Activated T-cell treated with anti-CD3 and anti-CD28 coated beads for 1 hour (primary cell): Measurements from ENCODE around the gene GABRP.
"Not testable (repeated sequence)": the region's sequence is repeated elsewhere in the genome, so short reads cannot be mapped to it uniquely, and the experiment has no call there.

Experiments
- DNase-seq: peaks from one replicate; pipeline ENCODE4 v3.0.0-alpha.2; 2020; ENCODE audit warnings: low read depth

GABRP gene

DNA sequence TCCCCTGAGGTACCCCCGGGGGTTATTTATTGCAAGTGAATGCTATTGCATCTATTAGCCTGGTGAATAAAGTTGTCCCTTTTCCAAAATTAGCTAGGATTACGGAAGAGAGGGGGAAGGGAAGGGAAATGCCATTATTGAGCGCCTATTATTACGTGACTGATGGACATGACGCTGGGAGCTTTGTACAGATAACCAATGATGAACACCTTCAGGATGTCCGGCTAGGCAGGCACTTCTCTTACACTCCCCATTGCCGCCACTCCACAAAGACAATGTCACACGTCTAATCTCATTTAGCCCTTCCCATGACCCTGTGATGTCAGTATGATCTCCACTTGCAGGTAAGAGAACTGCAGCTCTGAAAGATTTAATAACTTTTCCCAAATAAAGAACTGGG, 9.4 kb downstream of the GABRP start:
- DNase-seq, result no peak

DNA sequence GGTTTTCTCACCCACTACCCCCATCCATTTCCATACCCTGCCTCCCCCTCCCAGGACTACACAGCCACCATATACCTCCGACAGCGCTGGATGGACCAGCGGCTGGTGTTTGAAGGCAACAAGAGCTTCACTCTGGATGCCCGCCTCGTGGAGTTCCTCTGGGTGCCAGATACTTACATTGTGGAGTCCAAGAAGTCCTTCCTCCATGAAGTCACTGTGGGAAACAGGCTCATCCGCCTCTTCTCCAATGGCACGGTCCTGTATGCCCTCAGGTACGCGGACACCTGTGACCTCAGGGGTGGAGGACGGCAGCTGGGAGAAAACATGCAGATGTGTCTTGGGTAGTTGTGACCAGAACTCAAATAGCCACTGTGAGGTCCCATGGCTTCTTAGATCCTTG, 11.6 kb downstream of the GABRP start:
- DNase-seq, result no peak

GRCh38 chr5:170805666-170806065, 22.1 kb downstream of the GABRP start:
- no peak for DNase-seq

- no peak for DNase-seq
Observed at GRCh38 chr5:170809551-170809950, 26.0 kb downstream of the GABRP start.

DNA sequence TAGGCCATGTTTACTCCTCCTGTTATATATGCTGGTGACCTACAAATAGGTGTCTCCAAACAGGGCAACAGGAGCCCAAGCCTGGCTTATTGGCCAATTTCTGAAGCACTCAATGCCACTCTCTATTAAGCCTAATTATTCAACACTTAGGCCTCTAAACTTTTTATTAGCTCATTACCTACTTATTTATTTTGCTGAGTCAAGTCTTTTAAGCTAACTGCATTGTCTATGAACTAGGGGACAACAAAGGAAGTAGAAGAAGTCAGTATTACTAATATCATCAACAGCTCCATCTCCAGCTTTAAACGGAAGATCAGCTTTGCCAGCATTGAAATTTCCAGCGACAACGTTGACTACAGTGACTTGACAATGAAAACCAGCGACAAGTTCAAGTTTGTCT, 28.2 kb downstream of the GABRP start:
- no peak for DNase-seq

- no peak for DNase-seq
Observed at GRCh38 chr5:170813231-170813630, 29.7 kb downstream of the GABRP start.

DNA sequence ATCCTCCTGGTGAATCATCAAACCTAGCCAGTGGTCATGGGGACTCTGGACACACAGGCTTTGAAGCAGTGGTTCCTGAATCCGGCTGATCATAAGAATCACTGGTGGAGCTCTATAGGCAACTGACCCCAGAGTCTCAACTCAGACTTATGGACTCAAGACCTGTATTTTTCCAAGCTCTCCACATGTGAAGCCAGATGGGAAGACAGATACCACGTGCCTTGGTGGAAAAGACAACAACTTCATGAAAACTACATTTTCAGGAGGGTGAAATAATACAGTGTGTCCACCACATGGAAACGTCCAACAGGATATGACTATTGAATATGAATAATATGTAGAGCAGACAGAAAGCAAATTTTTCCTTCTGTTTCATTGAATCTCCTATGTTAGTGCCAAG, 33.7 kb downstream of the GABRP start:
- no peak for DNase-seq

DNA sequence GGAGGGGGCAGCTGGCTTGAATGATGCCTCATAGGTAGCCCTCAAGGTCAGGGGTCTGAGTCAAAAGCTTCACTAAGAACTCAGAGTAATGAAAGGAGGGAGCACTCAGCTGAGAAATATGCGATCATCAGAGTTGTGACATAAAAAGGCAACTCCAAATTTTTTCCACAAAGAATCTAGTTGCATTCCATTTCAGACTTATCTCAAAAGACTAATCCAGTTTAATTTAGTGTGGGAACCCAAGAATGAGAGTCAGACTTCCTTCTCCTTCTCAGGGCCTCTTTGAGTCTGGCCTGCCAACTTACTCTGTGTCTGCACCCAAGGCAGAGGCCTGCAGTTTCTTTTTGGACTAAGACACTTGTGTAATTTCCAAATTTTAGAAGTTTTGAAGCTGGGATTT, 34.7 kb downstream of the GABRP start:
- DNase-seq, result no peak

GRCh38 chr5:170819824-170820223, 36.3 kb downstream of the GABRP start:
- no peak for DNase-seq

- DNase-seq, result no peak
Observed at GRCh38 chr5:170821257-170821800, 37.8 kb downstream of the GABRP start.

DNA sequence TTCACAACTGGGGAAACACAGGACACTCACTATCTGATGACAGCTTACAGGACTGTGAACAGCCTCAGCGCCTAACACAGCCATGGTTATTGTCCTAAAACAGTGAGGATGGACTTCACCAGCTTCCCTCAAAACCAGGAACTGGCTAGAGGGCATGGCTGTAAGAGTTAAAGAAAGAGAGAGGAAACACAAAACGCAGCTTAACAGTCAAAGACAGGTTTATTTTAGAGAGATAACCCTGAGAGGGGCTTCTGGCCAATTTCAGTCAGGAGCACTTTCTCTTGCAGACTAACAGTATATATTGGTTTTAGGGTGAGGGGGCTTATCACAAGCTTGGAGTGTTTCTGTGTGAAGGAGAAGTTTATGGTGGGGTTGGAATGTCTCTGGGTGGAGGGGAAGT, 42.6 kb downstream of the GABRP start:
- DNase-seq, result no peak

- DNase-seq, result no peak
Observed at GRCh38 chr5:170832241-170832640, 48.7 kb downstream of the GABRP start.

GRCh38 chr5:170833981-170834380, 50.5 kb downstream of the GABRP start:
- not testable (repeated sequence) for DNase-seq

DNA sequence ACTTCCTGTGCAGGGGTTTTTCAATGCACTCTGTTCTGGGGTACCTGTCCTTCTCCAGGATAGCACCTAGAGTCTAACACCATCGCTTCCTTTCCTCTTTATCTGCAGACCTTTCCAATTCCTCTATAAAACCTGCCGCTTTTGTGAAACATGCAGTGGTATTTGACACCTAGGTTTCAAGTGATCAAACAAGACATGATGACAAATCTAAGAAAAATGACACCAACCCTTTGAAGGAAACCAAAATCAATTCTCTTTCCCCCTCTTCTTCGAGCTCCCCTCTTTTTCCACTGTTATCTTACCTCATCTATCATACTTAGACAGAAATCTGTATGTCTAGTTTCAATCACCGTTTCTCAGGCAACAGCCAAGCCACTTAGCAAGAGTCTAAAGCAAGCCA, 52.7 kb downstream of the GABRP start:
- no peak for DNase-seq

GRCh38 chr5:170843870-170844269, 60.3 kb downstream of the GABRP start:
- DNase-seq, result no peak

DNA sequence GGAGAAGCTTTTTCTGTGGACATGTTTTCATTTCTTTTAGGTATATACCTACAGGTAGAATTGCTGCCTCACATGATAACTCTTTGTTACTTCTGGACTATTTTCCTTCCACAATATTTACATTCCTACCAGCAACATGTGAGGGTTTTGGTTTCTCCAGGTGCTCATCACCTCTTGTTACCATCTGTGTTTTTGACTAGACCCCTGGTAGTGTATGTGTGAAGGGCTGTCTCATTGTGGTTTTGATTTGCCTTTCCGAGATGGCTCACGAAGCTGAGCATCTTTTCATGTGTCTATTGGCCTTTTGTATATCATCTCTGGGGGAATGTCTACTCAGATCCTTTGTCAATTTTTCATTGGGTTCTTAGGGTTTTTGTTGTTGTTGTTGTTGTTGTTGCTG, 61.1 kb downstream of the GABRP start:
- no peak for DNase-seq

GRCh38 chr5:170846416-170846815, 62.9 kb downstream of the GABRP start:
- no peak for DNase-seq

DNA sequence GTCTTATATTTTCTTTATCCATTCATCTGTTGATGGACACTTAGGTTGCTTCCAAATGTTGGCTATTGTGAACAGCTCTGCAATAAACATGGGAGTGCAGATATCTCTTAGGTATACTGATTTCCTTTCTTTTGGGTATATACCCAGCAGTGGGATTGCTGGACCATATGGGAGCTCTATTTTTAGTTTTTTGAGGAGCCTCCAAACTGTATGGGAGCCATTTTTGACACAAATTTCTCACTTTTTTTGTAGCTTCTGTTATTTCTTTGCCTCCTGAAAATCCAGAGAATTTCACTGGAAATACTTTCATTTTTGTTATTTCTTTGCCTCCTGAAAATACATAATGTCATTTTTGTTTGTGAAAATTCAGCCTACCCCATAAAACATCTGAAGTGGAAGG, 63.3 kb downstream of the GABRP start:
- no peak for DNase-seq

DNA sequence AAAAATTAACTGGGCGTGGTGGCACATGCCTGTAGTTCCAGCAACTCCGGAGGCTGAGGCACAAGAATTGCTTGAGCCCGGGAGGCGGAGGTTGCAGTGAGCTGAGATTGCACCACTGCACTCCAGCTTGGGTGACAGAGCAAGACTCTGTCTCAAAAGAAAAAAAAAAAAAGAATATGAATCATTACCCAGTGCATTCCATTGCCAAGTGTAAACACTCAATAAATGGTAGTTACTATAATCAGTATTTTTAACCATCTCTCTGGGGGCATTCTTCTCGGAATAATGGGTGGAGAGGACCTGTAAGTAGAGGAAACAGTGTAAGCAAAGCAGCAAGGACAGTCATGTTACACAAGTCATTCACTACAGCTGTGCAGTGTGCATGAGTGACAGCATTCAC, 64.5 kb downstream of the GABRP start:
- no peak for DNase-seq

DNA sequence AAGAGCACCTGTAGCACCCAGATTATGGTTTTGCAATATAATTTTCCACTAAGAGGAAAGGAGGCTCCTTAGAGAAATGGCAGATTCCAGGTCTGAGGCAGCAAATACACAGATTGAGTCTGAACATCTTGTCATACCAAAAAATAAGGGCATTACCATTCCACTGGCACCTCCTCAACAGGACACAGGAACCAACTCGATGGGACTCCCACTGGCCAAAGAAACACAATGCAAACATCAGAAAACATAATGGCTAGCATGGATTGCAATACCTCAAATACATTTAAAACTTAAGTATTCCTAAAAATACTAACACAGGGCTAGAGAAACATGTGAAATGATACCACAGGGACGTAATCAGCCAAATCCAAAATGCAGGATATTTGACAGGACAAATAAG, 65.8 kb downstream of the GABRP start:
- no peak for DNase-seq

GRCh38 chr5:170854566-170854965, 71.0 kb downstream of the GABRP start:
- DNase-seq, result no peak

- DNase-seq, result no peak
Observed at GRCh38 chr5:170857066-170857465, 73.5 kb downstream of the GABRP start.

GRCh38 chr5:170860415-170860814, 76.9 kb downstream of the GABRP start:
- DNase-seq, result no peak

DNA sequence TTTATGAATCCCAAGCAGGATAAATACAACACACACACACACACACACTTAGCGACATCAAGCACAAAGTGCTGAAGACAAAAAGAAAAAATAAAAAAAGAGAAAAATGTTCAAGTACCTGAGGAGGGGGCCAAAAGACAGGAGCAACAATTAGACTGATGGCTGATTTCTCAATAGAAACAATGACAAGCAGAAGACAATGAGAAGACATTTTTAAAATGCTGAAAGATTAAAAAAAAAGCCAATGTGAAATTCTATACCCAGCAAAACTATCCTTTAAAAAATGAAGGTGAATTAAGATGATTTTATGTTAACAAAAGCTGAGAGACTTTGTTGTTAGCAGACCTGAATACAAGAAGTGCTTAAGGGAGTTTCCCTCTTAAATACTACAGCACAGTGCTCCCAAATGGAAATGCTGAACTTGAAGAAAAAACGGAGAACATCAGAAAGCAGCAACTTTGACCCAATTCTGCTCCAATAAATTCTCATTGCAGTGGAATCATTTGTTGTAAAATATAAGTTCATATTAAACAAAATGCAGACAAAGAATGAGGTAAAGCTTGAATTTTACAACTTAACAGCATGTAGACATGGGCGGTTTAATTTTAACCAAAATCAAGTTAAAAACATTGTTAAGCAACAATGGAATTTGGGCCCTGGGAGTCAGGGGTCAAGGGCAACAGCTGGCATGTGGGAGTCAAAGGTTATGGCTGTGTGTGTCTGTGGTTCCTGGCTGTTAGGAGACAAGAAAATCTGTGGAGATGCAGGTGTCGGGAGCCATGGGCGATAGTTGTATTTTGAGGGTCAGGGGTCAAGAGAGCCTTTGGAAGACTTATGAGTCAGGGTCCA, 77.5 kb downstream of the GABRP start:
- DNase-seq, result no peak
